ENCODE measurements around the gene PPM1K. TPM values are rescaled to one million over a fixed set of nuclear protein-coding genes. Genes with fewer than 3 reads are reported as not detected.

The PPM1K gene
- total RNA-seq, 4 donors from 2014 or later, result 7.8 to 10.5 (median 9.2) TPM

DNA sequence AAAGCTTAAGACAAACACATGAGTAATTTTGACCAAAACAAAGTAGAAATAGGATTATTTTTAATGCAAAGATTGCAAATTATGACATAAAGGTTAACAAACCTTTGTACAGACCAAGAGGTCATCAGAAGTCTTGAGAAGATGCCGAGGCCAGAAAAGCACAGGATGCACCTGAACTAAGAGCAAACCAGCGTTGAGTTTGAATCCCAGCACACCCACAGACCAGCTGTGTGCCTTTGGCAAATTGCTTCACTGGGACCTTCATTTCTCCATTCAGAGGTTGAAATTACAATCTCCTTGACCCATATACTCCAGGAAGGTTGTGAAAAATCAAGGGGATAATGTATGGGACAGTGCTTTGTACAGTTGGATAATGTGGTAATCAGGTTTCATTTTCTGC lies 56.6 kb downstream of the PPM1K start:
- no peaks in the 10 kb centered on the region for H3K36me3 ChIP-seq
- H3K4me3 ChIP-seq, result no peak overlapping the region
- H3K9me3 ChIP-seq, result no peaks in the 10 kb centered on the region
- no peak for TF ChIP-seq POLR2A (IDR thresholded peaks at IDR 0.05)
- H3K4me1 ChIP-seq, result peaks cover 7% of the 10 kb centered on the region
- 75% methylated on average over 2 of the region's 2 CpGs for WGBS
- no peak overlapping the region for H3K27ac ChIP-seq
- no peak for DNase-seq (ENCODE audit: low spot score in 2 of 2)
- H3K27me3 ChIP-seq, result no peaks in the 10 kb centered on the region

DNA sequence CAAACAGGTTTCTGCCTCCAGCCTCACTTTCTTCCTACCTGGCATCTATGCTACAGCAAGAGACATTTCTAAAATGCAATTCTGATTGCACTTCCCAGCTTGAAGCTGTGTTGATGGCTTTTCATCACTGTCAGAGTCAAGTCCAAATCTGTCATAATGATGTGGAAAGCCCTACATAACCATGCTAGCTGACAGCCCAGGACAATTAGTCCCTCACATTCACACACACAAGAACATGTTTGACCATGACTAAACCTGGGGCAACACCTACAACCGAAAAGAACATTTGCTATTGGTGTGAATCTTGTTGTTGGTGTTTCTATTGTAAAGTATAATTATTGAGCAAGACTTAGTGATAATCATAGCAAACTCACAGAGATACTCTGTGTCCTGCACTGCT lies 58.2 kb downstream of the PPM1K start:
- TF ChIP-seq POLR2AphosphoS5 (IDR thresholded peaks at IDR 0.05) (no peak), POLR2A (IDR thresholded peaks at IDR 0.05) (no peak), EP300 (IDR thresholded peaks at IDR 0.05) (no peak), CTCF (IDR thresholded peaks at IDR 0.05) (no peak)
- Histone ChIP-seq H3K4me3 (no peak overlapping the region), H3K36me3 (no peaks in the 10 kb centered on the region), H3K27ac (no peak overlapping the region), H3K27me3 (no peaks in the 10 kb centered on the region), H3K4me1 (peaks cover 7% of the 10 kb centered on the region), H3K9me3 (no peaks in the 10 kb centered on the region)
- WGBS, result 89% methylated on average over 1 of the region's 1 CpG
- DNase-seq (ENCODE audit: low spot score in 2 of 2), result no peak

- H3K4me1 ChIP-seq, result peaks cover 2% of the 10 kb centered on the region
- H3K27me3 ChIP-seq, result no peaks in the 10 kb centered on the region
- DNase-seq (ENCODE audit: low spot score in 2 of 2), result no peak
- no peaks in the 10 kb centered on the region for H3K9me3 ChIP-seq
- no peak overlapping the region for H3K4me3 ChIP-seq
- 45% methylated on average over 3 of the region's 3 CpGs for WGBS
- TF ChIP-seq POLR2A (IDR thresholded peaks at IDR 0.05), result no peak
- TF ChIP-seq CTCF (IDR thresholded peaks at IDR 0.05), result no peak
- TF ChIP-seq POLR2AphosphoS5 (IDR thresholded peaks at IDR 0.05), result no peak
- no peak for TF ChIP-seq EP300 (IDR thresholded peaks at IDR 0.05)
- H3K36me3 ChIP-seq, result no peaks in the 10 kb centered on the region
- H3K27ac ChIP-seq, result no peak overlapping the region
Observed at GRCh38 chr4:88225232-88226105, 58.9 kb downstream of the PPM1K start.

DNA sequence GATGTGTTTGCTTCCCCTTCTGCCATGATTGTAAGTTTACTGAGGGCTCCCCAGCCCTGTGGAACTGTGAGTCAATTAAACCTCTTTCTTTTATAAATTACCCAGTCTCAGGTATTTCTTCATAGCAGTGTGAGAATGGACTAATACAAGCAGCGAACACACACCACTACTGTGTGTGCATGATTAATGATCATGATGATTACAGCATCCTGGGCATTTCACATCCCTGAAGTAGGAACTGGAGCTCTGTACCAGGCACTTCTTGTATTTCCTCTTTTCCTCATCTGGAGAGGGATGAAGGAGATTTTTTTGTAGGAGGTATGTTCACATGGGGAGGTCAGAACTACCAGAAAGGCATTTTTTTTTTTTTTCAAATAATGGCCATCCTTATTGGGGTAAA lies 60.8 kb downstream of the PPM1K start:
- Histone ChIP-seq H3K4me1 (no peaks in the 10 kb centered on the region), H3K27me3 (no peaks in the 10 kb centered on the region), H3K27ac (no peak overlapping the region), H3K36me3 (no peaks in the 10 kb centered on the region), H3K9me3 (no peaks in the 10 kb centered on the region), H3K4me3 (no peak overlapping the region)
- WGBS, result 92% methylated on average over 1 of the region's 1 CpG
- TF ChIP-seq EP300 (IDR thresholded peaks at IDR 0.05) (no peak), POLR2AphosphoS5 (IDR thresholded peaks at IDR 0.05) (no peak), CTCF (IDR thresholded peaks at IDR 0.05) (no peak), POLR2A (IDR thresholded peaks at IDR 0.05) (no peak)
- DNase-seq (ENCODE audit: low spot score in 2 of 2), result no peak

GRCh38 chr4:88219099-88219498 lies 65.3 kb downstream of the PPM1K start:
- H3K27ac ChIP-seq, result no peak overlapping the region
- TF ChIP-seq EP300 (IDR thresholded peaks at IDR 0.05) (no peak), CTCF (IDR thresholded peaks at IDR 0.05) (peak; percentile 44 to 65)
- no peak overlapping the region for H3K4me3 ChIP-seq
- no peaks in the 10 kb centered on the region for H3K36me3 ChIP-seq
- H3K4me1 ChIP-seq, result no peaks in the 10 kb centered on the region
- no peaks in the 10 kb centered on the region for H3K9me3 ChIP-seq
- no peak for DNase-seq (ENCODE audit: low spot score in 2 of 2)
- 0% methylated on average over 5 of the region's 5 CpGs for WGBS
- H3K27me3 ChIP-seq, result no peaks in the 10 kb centered on the region
